Mammary epithelial cell (primary cell): Measurements from ENCODE around the gene FERMT3.

Experiments used
- EZH2 ChIP-seq: IDR thresholded peaks from 2 replicates; pipeline ENCODE4 v1.6.1; 2012; ENCODE audit warnings: low read length, inconsistent platforms, borderline replicate concordance
- TF ChIP-seq, protein P1 (sequence below), 2 donors: IDR thresholded peaks in 1 of 2; conservative IDR thresholded peaks in 1 of 2; 2 replicates each; pipeline ENCODE4 v1.5.1; 2011 to 2012; ENCODE audit warnings: inconsistent platforms in 2 of 2, low read length in 2 of 2, mild to moderate bottlenecking in 2 of 2, control low read depth in 1 of 2, low read depth in 1 of 2; ENCODE audit not compliant: insufficient read depth in 1 of 2; ENCODE audit errors: extremely low read depth in 1 of 2

DNA sequence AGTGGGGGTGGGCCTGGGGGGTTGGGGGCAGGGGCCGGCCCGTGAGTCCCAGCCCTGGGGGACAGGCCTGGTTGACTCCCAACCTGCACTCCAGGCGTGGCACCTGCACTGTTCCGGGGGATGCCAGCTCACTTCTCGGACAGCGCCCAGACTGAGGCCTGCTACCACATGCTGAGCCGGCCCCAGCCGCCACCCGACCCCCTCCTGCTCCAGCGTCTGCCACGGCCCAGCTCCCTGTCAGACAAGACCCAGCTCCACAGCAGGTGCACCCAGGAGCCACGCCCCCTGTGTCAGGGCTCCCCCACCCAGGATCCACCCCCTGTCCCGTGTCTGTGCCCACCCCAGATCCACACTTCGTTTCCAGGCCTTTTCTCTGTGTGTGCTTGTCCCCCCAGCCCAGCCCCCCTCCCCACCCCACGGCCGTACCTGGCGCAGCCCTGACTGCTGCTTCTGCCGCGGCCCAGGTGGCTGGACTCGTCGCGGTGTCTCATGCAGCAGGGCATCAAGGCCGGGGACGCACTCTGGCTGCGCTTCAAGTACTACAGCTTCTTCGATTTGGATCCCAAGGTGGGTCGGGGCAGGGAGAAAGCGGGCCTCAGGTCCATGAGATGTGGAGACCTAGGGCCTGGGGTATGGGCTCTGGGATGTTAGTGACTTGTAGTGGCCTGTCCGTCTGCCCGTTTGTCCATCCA, 4.8 kb downstream of the FERMT3 start:
- TF ChIP-seq, protein P1, sequence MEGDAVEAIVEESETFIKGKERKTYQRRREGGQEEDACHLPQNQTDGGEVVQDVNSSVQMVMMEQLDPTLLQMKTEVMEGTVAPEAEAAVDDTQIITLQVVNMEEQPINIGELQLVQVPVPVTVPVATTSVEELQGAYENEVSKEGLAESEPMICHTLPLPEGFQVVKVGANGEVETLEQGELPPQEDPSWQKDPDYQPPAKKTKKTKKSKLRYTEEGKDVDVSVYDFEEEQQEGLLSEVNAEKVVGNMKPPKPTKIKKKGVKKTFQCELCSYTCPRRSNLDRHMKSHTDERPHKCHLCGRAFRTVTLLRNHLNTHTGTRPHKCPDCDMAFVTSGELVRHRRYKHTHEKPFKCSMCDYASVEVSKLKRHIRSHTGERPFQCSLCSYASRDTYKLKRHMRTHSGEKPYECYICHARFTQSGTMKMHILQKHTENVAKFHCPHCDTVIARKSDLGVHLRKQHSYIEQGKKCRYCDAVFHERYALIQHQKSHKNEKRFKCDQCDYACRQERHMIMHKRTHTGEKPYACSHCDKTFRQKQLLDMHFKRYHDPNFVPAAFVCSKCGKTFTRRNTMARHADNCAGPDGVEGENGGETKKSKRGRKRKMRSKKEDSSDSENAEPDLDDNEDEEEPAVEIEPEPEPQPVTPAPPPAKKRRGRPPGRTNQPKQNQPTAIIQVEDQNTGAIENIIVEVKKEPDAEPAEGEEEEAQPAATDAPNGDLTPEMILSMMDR (conservative IDR thresholded peaks at IDR 0.05 in 1 of 2, IDR thresholded peaks at IDR 0.05 in 1 of 2; ENCODE audit: extremely low read depth in 1 of 2, insufficient read depth in 1 of 2, low read depth in 1 of 2, low read length in 2 of 2): no peak
- no peak for TF ChIP-seq EZH2
